NT2/D1 (cell line): ENCODE data around the gene CLRN3.

Experiments
- DNase-seq: peaks from one replicate; pipeline ENCODE4 v3.0.0-alpha.2; 2011; ENCODE audit warnings: low read depth, low spot score
- H3K27me3 ChIP-seq: 2 replicates; pipeline ENCODE4 v1.6.0; 2011; ENCODE audit warnings: mild to moderate bottlenecking; ENCODE audit not compliant: insufficient read length, insufficient read depth
- H3K36me3 ChIP-seq: 2 replicates; pipeline ENCODE4 v1.6.1; 2011; ENCODE audit warnings: mild to moderate bottlenecking, low read length, mixed read lengths; ENCODE audit not compliant: insufficient read depth, insufficient read length
- H3K4me1 ChIP-seq: 2 replicates; pipeline ENCODE4 v1.5.1; 2011; ENCODE audit not compliant: insufficient read depth, insufficient read length
- H3K4me3 ChIP-seq: 2 replicates; pipeline ENCODE4 v1.5.1; 2011; ENCODE audit warnings: low read depth; ENCODE audit not compliant: insufficient read length
- H3K9ac ChIP-seq: 2 replicates; pipeline ENCODE4 v1.6.0; 2011; ENCODE audit warnings: low read depth; ENCODE audit not compliant: insufficient read length
- H3K9me3 ChIP-seq: 2 replicates; pipeline ENCODE4 v1.5.1; 2011; ENCODE audit warnings: mild to moderate bottlenecking, low read length; ENCODE audit not compliant: insufficient read depth
- SUZ12 ChIP-seq: IDR thresholded peaks from 2 replicates; pipeline ENCODE4 v1.6.1; 2011; ENCODE audit not compliant: insufficient read length, insufficient read depth; ENCODE audit errors: extremely low read depth
- YY1 ChIP-seq: IDR thresholded peaks from 2 replicates; pipeline ENCODE4 v1.6.1; 2011; ENCODE audit not compliant: insufficient read length, insufficient read depth
- ZNF274 ChIP-seq: IDR thresholded peaks from 2 replicates; pipeline ENCODE4 v1.6.1; 2011; ENCODE audit warnings: mild to moderate bottlenecking, low read depth, low read length

CLRN3 gene

GRCh38 chr10:127882801-127883459 is 9.8 kb downstream of the CLRN3 start:
- no peaks in the 10 kb centered on the region for H3K9me3 ChIP-seq
- H3K4me3 ChIP-seq, result no peak overlapping the region
- H3K27me3 ChIP-seq, result no peaks in the 10 kb centered on the region
- no peaks in the 10 kb centered on the region for H3K4me1 ChIP-seq
- no peak for DNase-seq
- H3K9ac ChIP-seq, result no peak overlapping the region
- no peaks in the 10 kb centered on the region for H3K36me3 ChIP-seq
- TF ChIP-seq YY1, result no peak
- no peak for TF ChIP-seq ZNF274
- no peak for TF ChIP-seq SUZ12

- Histone ChIP-seq H3K4me3 (no peak overlapping the region), H3K9me3 (no peaks in the 10 kb centered on the region), H3K9ac (no peak overlapping the region), H3K4me1 (no peaks in the 10 kb centered on the region), H3K27me3 (no peaks in the 10 kb centered on the region), H3K36me3 (no peaks in the 10 kb centered on the region)
- no peak for TF ChIP-seq YY1
- TF ChIP-seq ZNF274, result no peak
- TF ChIP-seq SUZ12, result no peak
- no peak for DNase-seq
These were observed 10.3 kb downstream of the CLRN3 start for GRCh38 chr10:127882391-127882790.

- DNase-seq, result no peak
- no peaks in the 10 kb centered on the region for H3K27me3 ChIP-seq
- H3K4me3 ChIP-seq, result no peak overlapping the region
- no peaks in the 10 kb centered on the region for H3K9me3 ChIP-seq
- no peaks in the 10 kb centered on the region for H3K36me3 ChIP-seq
- H3K9ac ChIP-seq, result no peak overlapping the region
- TF ChIP-seq YY1 (no peak), SUZ12 (no peak), ZNF274 (no peak)
- H3K4me1 ChIP-seq, result no peaks in the 10 kb centered on the region
These were observed 11.5 kb downstream of the CLRN3 start for GRCh38 chr10:127881262-127881661.

- TF ChIP-seq YY1 (no peak), ZNF274 (no peak), SUZ12 (no peak)
- no peak overlapping the region for H3K9ac ChIP-seq
- no peaks in the 10 kb centered on the region for H3K9me3 ChIP-seq
- no peaks in the 10 kb centered on the region for H3K27me3 ChIP-seq
- DNase-seq, result no peak
- H3K36me3 ChIP-seq, result no peaks in the 10 kb centered on the region
- H3K4me3 ChIP-seq, result no peak overlapping the region
- H3K4me1 ChIP-seq, result no peaks in the 10 kb centered on the region
These were observed 12.2 kb downstream of the CLRN3 start for GRCh38 chr10:127880557-127880956.

GRCh38 chr10:127878475-127879055 is 14.2 kb downstream of the CLRN3 start:
- Histone ChIP-seq H3K4me3 (no peak overlapping the region), H3K36me3 (no peaks in the 10 kb centered on the region), H3K9me3 (no peaks in the 10 kb centered on the region), H3K4me1 (no peaks in the 10 kb centered on the region), H3K9ac (no peak overlapping the region), H3K27me3 (no peaks in the 10 kb centered on the region)
- no peak for DNase-seq
- TF ChIP-seq SUZ12 (no peak), YY1 (no peak), ZNF274 (no peak)

- Histone ChIP-seq H3K36me3 (no peaks in the 10 kb centered on the region), H3K27me3 (no peaks in the 10 kb centered on the region), H3K4me1 (no peaks in the 10 kb centered on the region), H3K4me3 (no peak overlapping the region), H3K9ac (no peak overlapping the region), H3K9me3 (no peaks in the 10 kb centered on the region)
- TF ChIP-seq YY1, result no peak
- TF ChIP-seq ZNF274, result no peak
- TF ChIP-seq SUZ12, result no peak
- no peak for DNase-seq
These were observed 15.0 kb downstream of the CLRN3 start for GRCh38 chr10:127877699-127878098.

GRCh38 chr10:127877116-127877515 is 15.6 kb downstream of the CLRN3 start:
- TF ChIP-seq ZNF274, result no peak
- no peak for TF ChIP-seq YY1
- TF ChIP-seq SUZ12, result no peak
- no peak for DNase-seq
- Histone ChIP-seq H3K9me3 (no peaks in the 10 kb centered on the region), H3K27me3 (no peaks in the 10 kb centered on the region), H3K36me3 (no peaks in the 10 kb centered on the region), H3K4me3 (no peak overlapping the region), H3K9ac (no peak overlapping the region), H3K4me1 (no peaks in the 10 kb centered on the region)
